HepG2 (cell line): Measurements from ENCODE around the gene CHST13. TPM values are rescaled to one million over a fixed set of nuclear protein-coding genes. Genes with fewer than 3 reads are reported as not detected.

Source experiments
- ADNP ChIP-seq: sonication (generic); formaldehyde crosslinking; IDR thresholded peaks from 2 replicates; pipeline ENCODE4 v1.4.0; 2020; ENCODE audit warnings: missing genetic modification reagents
- AKNA ChIP-seq: sonication (generic); formaldehyde crosslinking; IDR thresholded peaks from 2 replicates; pipeline ENCODE4 v1.4.0; 2020; ENCODE audit warnings: missing genetic modification reagents, borderline replicate concordance
- DZIP1 ChIP-seq: sonication (generic); formaldehyde crosslinking; IDR thresholded peaks from 2 replicates; pipeline ENCODE4 v1.5.0; 2020; ENCODE audit warnings: mild to moderate bottlenecking, missing genetic modification reagents
- IRF2 ChIP-seq: IDR thresholded peaks from 2 replicates; pipeline ENCODE4 v1.6.1; 2018; ENCODE audit warnings: missing genetic modification reagents, missing compliant biosample characterization
- KIAA2018 ChIP-seq: sonication (generic); formaldehyde crosslinking; IDR thresholded peaks from 2 replicates; pipeline ENCODE4 v1.5.0; 2020; ENCODE audit warnings: mild to moderate bottlenecking, missing genetic modification reagents, borderline replicate concordance
- MEF2D ChIP-seq: sonication (generic); formaldehyde crosslinking; IDR thresholded peaks from 2 replicates; pipeline ENCODE4 v1.5.1; 2020; ENCODE audit warnings: mild to moderate bottlenecking, missing genetic modification reagents
- ZNF678 ChIP-seq: sonication (generic); formaldehyde crosslinking; IDR thresholded peaks from 2 replicates; pipeline ENCODE4 v1.4.0; 2020; ENCODE audit warnings: mild to moderate bottlenecking, missing genetic modification reagents
- ZNF747 ChIP-seq: sonication (generic); formaldehyde crosslinking; IDR thresholded peaks from 2 replicates; pipeline ENCODE4 v1.8.1; 2023; ENCODE audit warnings: missing genetic modification reagents, mild to moderate bottlenecking, borderline replicate concordance
- polyA plus RNA-seq, 8 experiments: library from polyadenylated mRNA; depleted of rRNA in 3 of 8; stranded (reverse) in 7 of 8; unstranded in 1 of 8; fragments of >200 nt; fragmentation: Illumina TruSeq in 4 of 8; extraction: Trizol in 4 of 8; gene quantifications; 2 replicates each; pipeline versions ENCODE4 v1.2.1 to v1.2.3, GENCODE V29; 2011 to 2016; ENCODE audit warnings: low read depth in 4 of 8, missing spikeins in 1 of 8, mixed read lengths in 1 of 8; ENCODE audit not compliant: insufficient read depth in 1 of 8
- total RNA-seq, 5 experiments: library from RNA; depleted of rRNA; stranded (reverse); fragments of >200 nt; fragmentation: Illumina TruSeq; extraction: Trizol; gene quantifications; 2 replicates each; pipeline ENCODE4 v1.2.3, GENCODE V29; 2016; ENCODE audit warnings: low read depth in 1 of 5
- TF ChIP-seq, protein P1 (sequence below): sonication (generic); formaldehyde crosslinking; IDR thresholded peaks from 2 replicates; pipeline ENCODE4 v1.8.0; 2022; ENCODE audit warnings: mild to moderate bottlenecking, missing genetic modification reagents
- TF ChIP-seq, protein P2 (sequence below): sonication (generic); formaldehyde crosslinking; IDR thresholded peaks from 2 replicates; pipeline ENCODE4 v1.8.1; 2023; ENCODE audit warnings: missing genetic modification reagents, inconsistent platforms, borderline replicate concordance

CHST13 gene
- total and polyA plus RNA-seq, 2 of the 13 experiments (the other 11 are each of a cell fraction or from before 2014, with no cell fraction given): 32.0 to 43.1 TPM

- TF ChIP-seq AKNA (CRISPR knock-in tag) (no peak), ADNP (no peak), MEF2D (CRISPR knock-in tag) (no peak), ZNF678 (CRISPR knock-in tag) (no peak), IRF2 (CRISPR knock-in tag) (no peak), ZNF747 (no peak), KIAA2018 (CRISPR knock-in tag) (no peak), DZIP1 (CRISPR knock-in tag) (no peak)
- TF ChIP-seq, protein P1, sequence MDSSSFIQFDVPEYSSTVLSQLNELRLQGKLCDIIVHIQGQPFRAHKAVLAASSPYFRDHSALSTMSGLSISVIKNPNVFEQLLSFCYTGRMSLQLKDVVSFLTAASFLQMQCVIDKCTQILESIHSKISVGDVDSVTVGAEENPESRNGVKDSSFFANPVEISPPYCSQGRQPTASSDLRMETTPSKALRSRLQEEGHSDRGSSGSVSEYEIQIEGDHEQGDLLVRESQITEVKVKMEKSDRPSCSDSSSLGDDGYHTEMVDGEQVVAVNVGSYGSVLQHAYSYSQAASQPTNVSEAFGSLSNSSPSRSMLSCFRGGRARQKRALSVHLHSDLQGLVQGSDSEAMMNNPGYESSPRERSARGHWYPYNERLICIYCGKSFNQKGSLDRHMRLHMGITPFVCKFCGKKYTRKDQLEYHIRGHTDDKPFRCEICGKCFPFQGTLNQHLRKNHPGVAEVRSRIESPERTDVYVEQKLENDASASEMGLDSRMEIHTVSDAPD: no peak
- TF ChIP-seq, protein P2, sequence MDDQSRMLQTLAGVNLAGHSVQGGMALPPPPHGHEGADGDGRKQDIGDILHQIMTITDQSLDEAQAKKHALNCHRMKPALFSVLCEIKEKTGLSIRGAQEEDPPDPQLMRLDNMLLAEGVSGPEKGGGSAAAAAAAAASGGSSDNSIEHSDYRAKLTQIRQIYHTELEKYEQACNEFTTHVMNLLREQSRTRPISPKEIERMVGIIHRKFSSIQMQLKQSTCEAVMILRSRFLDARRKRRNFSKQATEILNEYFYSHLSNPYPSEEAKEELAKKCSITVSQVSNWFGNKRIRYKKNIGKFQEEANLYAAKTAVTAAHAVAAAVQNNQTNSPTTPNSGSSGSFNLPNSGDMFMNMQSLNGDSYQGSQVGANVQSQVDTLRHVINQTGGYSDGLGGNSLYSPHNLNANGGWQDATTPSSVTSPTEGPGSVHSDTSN (CRISPR knock-in tag): no peak
These were observed 28.2 kb upstream of the CHST13 start (continued) for GRCh38 chr3:126495786-126496185.
